ENCODE measurements around the gene NIN.

DNA sequence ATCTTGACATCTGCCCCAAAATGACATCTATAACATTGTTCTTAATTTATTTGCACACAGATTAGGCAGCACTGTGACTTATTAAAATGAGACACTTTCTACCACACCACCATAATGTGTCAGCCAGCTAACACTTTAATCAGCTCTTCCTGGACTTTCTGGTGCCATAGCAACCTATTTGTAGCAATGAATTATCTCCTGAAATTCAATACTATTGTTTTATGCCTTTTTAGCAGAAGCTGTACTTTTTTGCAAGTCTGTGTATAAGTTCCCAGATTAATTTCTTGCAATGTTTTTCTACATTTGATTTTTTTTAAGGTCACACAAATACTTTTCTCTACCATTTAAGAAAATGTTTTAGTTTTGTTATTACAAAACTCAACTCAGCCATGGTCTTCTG is 90.1 kb downstream of the NIN start:
- TF ChIP-seq, protein P1, sequence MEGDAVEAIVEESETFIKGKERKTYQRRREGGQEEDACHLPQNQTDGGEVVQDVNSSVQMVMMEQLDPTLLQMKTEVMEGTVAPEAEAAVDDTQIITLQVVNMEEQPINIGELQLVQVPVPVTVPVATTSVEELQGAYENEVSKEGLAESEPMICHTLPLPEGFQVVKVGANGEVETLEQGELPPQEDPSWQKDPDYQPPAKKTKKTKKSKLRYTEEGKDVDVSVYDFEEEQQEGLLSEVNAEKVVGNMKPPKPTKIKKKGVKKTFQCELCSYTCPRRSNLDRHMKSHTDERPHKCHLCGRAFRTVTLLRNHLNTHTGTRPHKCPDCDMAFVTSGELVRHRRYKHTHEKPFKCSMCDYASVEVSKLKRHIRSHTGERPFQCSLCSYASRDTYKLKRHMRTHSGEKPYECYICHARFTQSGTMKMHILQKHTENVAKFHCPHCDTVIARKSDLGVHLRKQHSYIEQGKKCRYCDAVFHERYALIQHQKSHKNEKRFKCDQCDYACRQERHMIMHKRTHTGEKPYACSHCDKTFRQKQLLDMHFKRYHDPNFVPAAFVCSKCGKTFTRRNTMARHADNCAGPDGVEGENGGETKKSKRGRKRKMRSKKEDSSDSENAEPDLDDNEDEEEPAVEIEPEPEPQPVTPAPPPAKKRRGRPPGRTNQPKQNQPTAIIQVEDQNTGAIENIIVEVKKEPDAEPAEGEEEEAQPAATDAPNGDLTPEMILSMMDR (IDR thresholded peaks at IDR 0.05), result no peak
- no peak for TF ChIP-seq POLR2A (IDR thresholded peaks at IDR 0.05)
